Caco-2 (cell line): ENCODE measurements around the gene TMEM131L. TPM values are rescaled to one million over a fixed set of nuclear protein-coding genes. Genes with fewer than 3 reads are reported as not detected.

ENCODE experiments used
- BruUV-seq: library from RNA; stranded (reverse); fragments of 400-500 nt; replicated peaks from 2 replicates; lab custom pipeline; 2021; lab: Mats Ljungman, UMichigan
- CTCF ChIA-PET: fragments of 300-600 bp; sonication (Branson Sonifier 250); formaldehyde crosslinking; loops from one replicate; lab custom pipeline; 2022; ENCODE audit warnings: antibody characterized with exemption; lab: Charles Lee
- POLR2A ChIA-PET: fragments of 300-600 bp; sonication (Branson Sonifier 250); formaldehyde crosslinking; loops from one replicate; lab custom pipeline; 2022; ENCODE audit warnings: antibody characterized with exemption; lab: Charles Lee
- DNase-seq, 2 experiments: peaks; one replicate each; pipeline versions ENCODE4 v3.0.0 to v3.0.0-alpha.2; 2020 to 2022
- H3K27me3 ChIP-seq: replicated peaks from 2 replicates; pipeline ENCODE4 v1.6.0; 2011; ENCODE audit warnings: low read length; ENCODE audit not compliant: control insufficient read depth, insufficient read depth
- H3K36me3 ChIP-seq: 2 replicates; pipeline ENCODE4 v1.5.1; 2011; ENCODE audit warnings: low read length; ENCODE audit not compliant: control insufficient read depth, insufficient read depth
- H3K4me1 ChIP-seq: fragments of 250-450 bp; sonication (Bioruptor Pico); 2 replicates; pipeline ENCODE4 v1.5.1; 2020; ENCODE audit warnings: mild to moderate bottlenecking
- H3K4me3 ChIP-seq: 2 replicates; pipeline ENCODE4 v1.5.1; 2011; ENCODE audit warnings: low read depth, mild to moderate bottlenecking, control low read depth, low read length
- H3K9me3 ChIP-seq: fragments of 250-450 bp; sonication (Bioruptor Pico); 2 replicates; pipeline ENCODE4 v1.5.1; 2020; ENCODE audit warnings: mild to moderate bottlenecking, moderate library complexity
- H3K27ac Mint-ChIP-seq: one replicate; pipeline ENCODE4 v1.8.0; 2022; ENCODE audit warnings: mixed read lengths; ENCODE audit not compliant: unreplicated experiment
- H3K27me3 Mint-ChIP-seq: one replicate; pipeline ENCODE4 v1.8.0; 2022; ENCODE audit warnings: mixed read lengths; ENCODE audit not compliant: insufficient read depth, unreplicated experiment
- H3K36me3 Mint-ChIP-seq: one replicate; pipeline ENCODE4 v1.8.0; 2022; ENCODE audit warnings: mild to moderate bottlenecking, mixed read lengths; ENCODE audit not compliant: insufficient read depth, unreplicated experiment
- H3K4me1 Mint-ChIP-seq: one replicate; pipeline ENCODE4 v1.8.0; 2022; ENCODE audit warnings: low read depth, mixed read lengths; ENCODE audit not compliant: unreplicated experiment
- H3K4me3 Mint-ChIP-seq: one replicate; pipeline ENCODE4 v1.8.0; 2022; ENCODE audit warnings: mild to moderate bottlenecking, moderate library complexity, mixed read lengths; ENCODE audit not compliant: unreplicated experiment
- H3K9me3 Mint-ChIP-seq: one replicate; pipeline ENCODE4 v1.8.0; 2022; ENCODE audit warnings: mixed read lengths; ENCODE audit not compliant: unreplicated experiment
- intact Hi-C: fragments of 100-400 bp; cut with micrococcal nuclease; formaldehyde crosslinking; loops from one replicate; pipeline ENCODE4 v1.10.0; 2022; ENCODE audit not compliant: unreplicated experiment
- total RNA-seq: library from RNA; stranded (reverse); gene quantifications from 2 replicates; pipeline ENCODE4 v1.2.3, GENCODE V29; 2022
- TF ChIP-seq, protein P1 (sequence below), 2 experiments: fragments of 200-600 bp in 1 of 2; IDR thresholded peaks; 1 replicate in 1 of 2; 2 replicates in 1 of 2; pipeline versions ENCODE4 v1.5.1 to v1.8.0; 2011 to 2022; ENCODE audit warnings: antibody characterized with exemption in 1 of 2, control low read depth in 1 of 2, inconsistent platforms in 1 of 2, low read depth in 1 of 2, low read length in 1 of 2, mild to moderate bottlenecking in 1 of 2, moderate library complexity in 1 of 2; ENCODE audit not compliant: insufficient read depth in 1 of 2, severe bottlenecking in 1 of 2, unreplicated experiment in 1 of 2

Gene TMEM131L
- total RNA-seq, 1 experiment from 2014 or later = 20.8 TPM

DNA sequence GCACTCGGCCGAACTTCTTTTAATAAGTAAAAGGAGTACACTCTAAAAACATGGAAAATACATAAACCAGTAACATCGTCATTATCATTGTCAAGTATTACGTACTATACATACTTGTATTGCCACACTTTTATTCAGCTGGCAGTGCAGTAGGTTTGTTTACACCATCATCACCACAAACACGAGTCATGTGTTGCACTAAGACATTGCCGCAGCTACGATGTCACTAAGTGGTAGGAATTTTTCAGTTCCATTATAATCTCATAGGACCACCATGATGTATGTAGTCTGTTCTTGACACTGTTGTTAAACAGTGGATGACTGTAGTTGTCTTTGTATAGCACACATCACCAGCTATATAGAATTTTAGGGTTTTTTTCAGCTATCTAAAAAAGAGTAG is 48.0 kb upstream of the TMEM131L start:
- Histone ChIP-seq H3K36me3 (no peaks in the 10 kb centered on the region), H3K4me3 (no peak overlapping the region), H3K27me3 (no peaks in the 10 kb centered on the region), H3K9me3 (no peaks in the 10 kb centered on the region), H3K4me1 (no peaks in the 10 kb centered on the region)
- TF ChIP-seq, protein P1, sequence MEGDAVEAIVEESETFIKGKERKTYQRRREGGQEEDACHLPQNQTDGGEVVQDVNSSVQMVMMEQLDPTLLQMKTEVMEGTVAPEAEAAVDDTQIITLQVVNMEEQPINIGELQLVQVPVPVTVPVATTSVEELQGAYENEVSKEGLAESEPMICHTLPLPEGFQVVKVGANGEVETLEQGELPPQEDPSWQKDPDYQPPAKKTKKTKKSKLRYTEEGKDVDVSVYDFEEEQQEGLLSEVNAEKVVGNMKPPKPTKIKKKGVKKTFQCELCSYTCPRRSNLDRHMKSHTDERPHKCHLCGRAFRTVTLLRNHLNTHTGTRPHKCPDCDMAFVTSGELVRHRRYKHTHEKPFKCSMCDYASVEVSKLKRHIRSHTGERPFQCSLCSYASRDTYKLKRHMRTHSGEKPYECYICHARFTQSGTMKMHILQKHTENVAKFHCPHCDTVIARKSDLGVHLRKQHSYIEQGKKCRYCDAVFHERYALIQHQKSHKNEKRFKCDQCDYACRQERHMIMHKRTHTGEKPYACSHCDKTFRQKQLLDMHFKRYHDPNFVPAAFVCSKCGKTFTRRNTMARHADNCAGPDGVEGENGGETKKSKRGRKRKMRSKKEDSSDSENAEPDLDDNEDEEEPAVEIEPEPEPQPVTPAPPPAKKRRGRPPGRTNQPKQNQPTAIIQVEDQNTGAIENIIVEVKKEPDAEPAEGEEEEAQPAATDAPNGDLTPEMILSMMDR (IDR thresholded peaks at IDR 0.05; ENCODE audit: insufficient read depth in 1 of 2, low read depth in 1 of 2, low read length in 1 of 2, severe bottlenecking in 1 of 2, unreplicated experiment in 1 of 2) = no peak
- DNase-seq = no peak
- H3K4me3 Mint-ChIP-seq = no peak overlapping the region
- no peaks in the 10 kb centered on the region for H3K4me1 Mint-ChIP-seq
- POLR2A ChIA-PET = no interaction called here
- no peaks in the 10 kb centered on the region for H3K9me3 Mint-ChIP-seq
- intact Hi-C loops = no loop called here
- CTCF ChIA-PET = no interaction called here
- BruUV-seq = no TSS peak
- H3K36me3 Mint-ChIP-seq = no peaks in the 10 kb centered on the region
- no peaks in the 10 kb centered on the region for H3K27me3 Mint-ChIP-seq
- no peak overlapping the region for H3K27ac Mint-ChIP-seq

DNA sequence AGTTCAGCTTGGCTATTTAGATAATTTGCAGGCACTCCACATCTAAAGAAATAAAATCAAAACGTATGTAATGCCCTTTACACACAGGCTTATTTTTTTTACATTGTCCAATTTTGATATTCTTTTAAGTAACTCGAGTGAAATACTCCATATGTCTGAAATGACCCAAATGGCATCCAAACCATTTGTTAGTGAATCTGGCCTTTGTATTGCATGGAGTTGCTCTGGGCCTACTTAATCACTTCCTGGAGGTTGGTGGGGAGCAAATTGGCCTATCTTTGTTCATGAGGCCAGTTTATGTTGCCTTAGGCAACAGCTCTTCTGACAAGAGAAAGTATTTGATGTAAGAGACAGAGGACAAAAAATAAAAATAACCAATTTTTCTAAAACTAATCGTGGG is 47.6 kb upstream of the TMEM131L start:
- ChIA-PET POLR2A (no interaction called here), CTCF (no interaction called here)
- Mint-ChIP-seq H3K27me3 (no peaks in the 10 kb centered on the region), H3K4me1 (no peaks in the 10 kb centered on the region), H3K27ac (no peak overlapping the region), H3K36me3 (no peaks in the 10 kb centered on the region), H3K4me3 (no peak overlapping the region), H3K9me3 (no peaks in the 10 kb centered on the region)
- Histone ChIP-seq H3K27me3 (no peaks in the 10 kb centered on the region), H3K9me3 (no peaks in the 10 kb centered on the region), H3K4me1 (no peaks in the 10 kb centered on the region), H3K4me3 (no peak overlapping the region), H3K36me3 (no peaks in the 10 kb centered on the region)
- TF ChIP-seq, protein P1 (IDR thresholded peaks at IDR 0.05; ENCODE audit: insufficient read depth in 1 of 2, low read depth in 1 of 2, low read length in 1 of 2, severe bottlenecking in 1 of 2, unreplicated experiment in 1 of 2) = no peak
- intact Hi-C loops = no loop called here
- DNase-seq = no peak
- BruUV-seq = no TSS peak

DNA sequence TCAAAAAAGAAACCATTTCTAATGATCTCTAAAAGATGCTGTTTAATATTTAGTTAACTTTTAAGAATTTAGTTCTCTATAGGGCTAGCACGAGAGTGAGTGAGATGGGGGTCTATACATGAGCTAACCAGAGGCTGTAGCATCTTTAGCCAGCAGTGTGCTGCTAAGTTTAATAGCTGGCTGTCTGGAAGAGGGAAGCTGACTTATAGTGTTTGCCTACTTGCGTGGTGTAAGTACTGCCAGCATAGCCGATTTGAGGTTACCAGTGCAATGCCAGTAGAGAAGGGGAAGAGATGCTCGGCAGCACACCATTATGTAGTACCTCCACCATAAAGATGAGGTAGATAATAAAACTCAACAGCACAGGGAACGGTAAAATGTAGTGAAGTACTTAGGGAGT is 47.1 kb upstream of the TMEM131L start:
- Mint-ChIP-seq H3K36me3 (no peaks in the 10 kb centered on the region), H3K9me3 (no peaks in the 10 kb centered on the region), H3K4me1 (no peaks in the 10 kb centered on the region), H3K4me3 (no peak overlapping the region), H3K27ac (no peak overlapping the region), H3K27me3 (no peaks in the 10 kb centered on the region)
- intact Hi-C loops = no loop called here
- Histone ChIP-seq H3K27me3 (no peaks in the 10 kb centered on the region), H3K4me3 (no peak overlapping the region), H3K36me3 (no peaks in the 10 kb centered on the region), H3K4me1 (no peaks in the 10 kb centered on the region), H3K9me3 (no peaks in the 10 kb centered on the region)
- ChIA-PET CTCF (no interaction called here), POLR2A (no interaction called here)
- BruUV-seq = no TSS peak
- TF ChIP-seq, protein P1 (IDR thresholded peaks at IDR 0.05; ENCODE audit: insufficient read depth in 1 of 2, low read depth in 1 of 2, low read length in 1 of 2, severe bottlenecking in 1 of 2, unreplicated experiment in 1 of 2) = no peak
- DNase-seq = no peak
